GM08714 (cell line): Measurements from ENCODE around the gene PLAAT2.
"Not testable (repeated sequence)": the region's sequence is repeated elsewhere in the genome, so short reads cannot be mapped to it uniquely, and the experiment has no call there.

ENCODE experiments used
- H3K4me3 ChIP-seq: fragments of 200-500 bp; sonication (Bioruptor generic); 2 replicates; pipeline ENCODE4 v1.5.1; 2014; ENCODE audit warnings: mild to moderate bottlenecking, low read length, inconsistent platforms
- ZNF274 ChIP-seq: IDR thresholded peaks from 2 replicates; pipeline ENCODE4 v1.6.1; 2012; ENCODE audit warnings: mild to moderate bottlenecking, low read depth, low read length

Gene PLAAT2

GRCh38 chr11:63564784-63565350 lies 1.7 kb upstream of the PLAAT2 start:
- TF ChIP-seq ZNF274: no peak
- H3K4me3 ChIP-seq: no peak overlapping the region

GRCh38 chr11:63564056-63564774 lies 1.0 kb upstream of the PLAAT2 start:
- peak overlapping the region; percentile 16; the same call in 1 of the 2 replicates for H3K4me3 ChIP-seq
- TF ChIP-seq ZNF274: no peak

- no peak overlapping the region for H3K4me3 ChIP-seq
- no peak for TF ChIP-seq ZNF274
These were observed 2.5 kb downstream of the PLAAT2 start for GRCh38 chr11:63560506-63561180.

GRCh38 chr11:63558459-63559157 lies 4.6 kb downstream of the PLAAT2 start:
- H3K4me3 ChIP-seq: no peak overlapping the region
- no peak for TF ChIP-seq ZNF274

- H3K4me3 ChIP-seq: no peak overlapping the region
- no peak for TF ChIP-seq ZNF274
These were observed 5.6 kb downstream of the PLAAT2 start for GRCh38 chr11:63557570-63557969.

- no peak for TF ChIP-seq ZNF274
- no peak overlapping the region for H3K4me3 ChIP-seq
These were observed 6.7 kb downstream of the PLAAT2 start for GRCh38 chr11:63556404-63557013.

- no peak overlapping the region for H3K4me3 ChIP-seq
- TF ChIP-seq ZNF274: no peak
These were observed 8.3 kb downstream of the PLAAT2 start for GRCh38 chr11:63554877-63555223.

- no peak overlapping the region for H3K4me3 ChIP-seq
- TF ChIP-seq ZNF274: no peak
These were observed 9.4 kb downstream of the PLAAT2 start for GRCh38 chr11:63553759-63554158.

GRCh38 chr11:63552921-63553320 lies 10.3 kb downstream of the PLAAT2 start:
- no peak overlapping the region for H3K4me3 ChIP-seq
- no peak for TF ChIP-seq ZNF274

- no peak for TF ChIP-seq ZNF274
- no peak overlapping the region for H3K4me3 ChIP-seq
These were observed 11.3 kb downstream of the PLAAT2 start for GRCh38 chr11:63551889-63552266.

- H3K4me3 ChIP-seq: no peak overlapping the region
- no peak for TF ChIP-seq ZNF274
These were observed 11.9 kb downstream of the PLAAT2 start for GRCh38 chr11:63551091-63551888.

GRCh38 chr11:63550156-63550700 lies 13.0 kb downstream of the PLAAT2 start:
- not testable (repeated sequence) for H3K4me3 ChIP-seq

GRCh38 chr11:63549411-63549810 lies 13.8 kb downstream of the PLAAT2 start:
- no peak overlapping the region for H3K4me3 ChIP-seq
- TF ChIP-seq ZNF274: no peak
